DOHH2 (cell line): ENCODE measurements around the gene ZBTB24.
A peak's percentile ranks its signal among the peaks of the same experiment; 100 is the strongest.

Experiments used
- H3F3A ChIP-seq: fragments of 200-600 bp; sonication (generic), shearing (Covaris generic); 2 replicates; pipeline ENCODE4 v1.6.0; 2016; ENCODE audit warnings: antibody characterized with exemption, mild to moderate bottlenecking; ENCODE audit not compliant: control insufficient read depth, insufficient read depth
- H3K27ac ChIP-seq: fragments of 200-600 bp; sonication (generic); 2 replicates; pipeline ENCODE4 v1.5.1; 2014; ENCODE audit warnings: low read depth, mild to moderate bottlenecking, low read length, moderate library complexity
- H3K27me3 ChIP-seq: fragments of 200-600 bp; sonication (generic); 2 replicates; pipeline ENCODE4 v1.6.1; 2014; ENCODE audit warnings: mild to moderate bottlenecking, low read length, mixed read lengths; ENCODE audit not compliant: control insufficient read depth
- H3K36me3 ChIP-seq: fragments of 200-600 bp; sonication (generic); 2 replicates; pipeline ENCODE4 v1.6.1; 2014; ENCODE audit warnings: mild to moderate bottlenecking, low read length, moderate library complexity, mixed read lengths; ENCODE audit not compliant: control insufficient read depth
- H3K4me1 ChIP-seq: fragments of 200-600 bp; sonication (generic); 2 replicates; pipeline ENCODE4 v1.6.1; 2014; ENCODE audit warnings: mild to moderate bottlenecking, low read length, mixed read lengths; ENCODE audit not compliant: control insufficient read depth
- H3K4me2 ChIP-seq: fragments of 200-600 bp; sonication (generic); 2 replicates; pipeline ENCODE4 v1.6.0; 2014; ENCODE audit warnings: mild to moderate bottlenecking, low read length, moderate library complexity
- H3K4me3 ChIP-seq: fragments of 200-600 bp; sonication (generic); 2 replicates; pipeline ENCODE4 v1.5.1; 2014; ENCODE audit warnings: mild to moderate bottlenecking, low read length, mixed read lengths
- H3K79me2 ChIP-seq: fragments of 200-600 bp; sonication (generic); 2 replicates; pipeline ENCODE4 v1.6.1; 2014; ENCODE audit warnings: mild to moderate bottlenecking, low read length, mixed read lengths; ENCODE audit not compliant: control insufficient read depth
- H3K9me2 ChIP-seq: fragments of 200-600 bp; sonication (generic); replicated peaks from 2 replicates; pipeline ENCODE4 v1.6.1; 2014; ENCODE audit warnings: mild to moderate bottlenecking, low read length, mixed read lengths; ENCODE audit not compliant: control insufficient read depth
- H3K9me3 ChIP-seq: fragments of 200-600 bp; sonication (generic); 2 replicates; pipeline ENCODE4 v1.6.1; 2014; ENCODE audit warnings: antibody characterized with exemption, low read length, mixed read lengths; ENCODE audit not compliant: control insufficient read depth, insufficient read depth
- H4K20me1 ChIP-seq: fragments of 200-600 bp; sonication (generic); 2 replicates; pipeline ENCODE4 v1.6.0; 2014; ENCODE audit warnings: low read depth, mild to moderate bottlenecking, antibody characterized with exemption, low read length, moderate library complexity; ENCODE audit not compliant: control insufficient read depth, insufficient read depth
- EZH2phosphoT487 ChIP-seq: fragments of 200-600 bp; sonication (generic); IDR thresholded peaks from 2 replicates; pipeline ENCODE4 v1.6.1; 2017; ENCODE audit warnings: borderline replicate concordance, mild to moderate bottlenecking, antibody characterized with exemption, low read length, moderate library complexity, mixed read lengths
- TF ChIP-seq, protein P1 (sequence below): fragments of 200-600 bp; sonication (generic); IDR thresholded peaks from one replicate; pipeline ENCODE4 v1.5.1; 2014; ENCODE audit warnings: antibody characterized with exemption, mild to moderate bottlenecking, low read depth, low read length; ENCODE audit not compliant: poor library complexity, severe bottlenecking

The ZBTB24 gene

GRCh38 chr6:109450801-109451200 is 32.2 kb downstream of the ZBTB24 start:
- 0 out of 2 replicates have a peak, but pooled peaks cover 5% of the 10 kb centered on the region for H3F3A ChIP-seq
- H3K27me3 ChIP-seq: no peaks in the 10 kb centered on the region
- H3K79me2 ChIP-seq: peaks cover 14% of the 10 kb centered on the region
- peaks cover 55% of the 10 kb centered on the region for H3K36me3 ChIP-seq
- H3K9me3 ChIP-seq: no peaks in the 10 kb centered on the region
- H3K4me1 ChIP-seq: peaks cover 55% of the 10 kb centered on the region
- H3K4me3 ChIP-seq: no peak overlapping the region
- H3K9me2 ChIP-seq: no peaks in the 10 kb centered on the region
- H4K20me1 ChIP-seq: no peaks in the 10 kb centered on the region
- TF ChIP-seq, protein P1, sequence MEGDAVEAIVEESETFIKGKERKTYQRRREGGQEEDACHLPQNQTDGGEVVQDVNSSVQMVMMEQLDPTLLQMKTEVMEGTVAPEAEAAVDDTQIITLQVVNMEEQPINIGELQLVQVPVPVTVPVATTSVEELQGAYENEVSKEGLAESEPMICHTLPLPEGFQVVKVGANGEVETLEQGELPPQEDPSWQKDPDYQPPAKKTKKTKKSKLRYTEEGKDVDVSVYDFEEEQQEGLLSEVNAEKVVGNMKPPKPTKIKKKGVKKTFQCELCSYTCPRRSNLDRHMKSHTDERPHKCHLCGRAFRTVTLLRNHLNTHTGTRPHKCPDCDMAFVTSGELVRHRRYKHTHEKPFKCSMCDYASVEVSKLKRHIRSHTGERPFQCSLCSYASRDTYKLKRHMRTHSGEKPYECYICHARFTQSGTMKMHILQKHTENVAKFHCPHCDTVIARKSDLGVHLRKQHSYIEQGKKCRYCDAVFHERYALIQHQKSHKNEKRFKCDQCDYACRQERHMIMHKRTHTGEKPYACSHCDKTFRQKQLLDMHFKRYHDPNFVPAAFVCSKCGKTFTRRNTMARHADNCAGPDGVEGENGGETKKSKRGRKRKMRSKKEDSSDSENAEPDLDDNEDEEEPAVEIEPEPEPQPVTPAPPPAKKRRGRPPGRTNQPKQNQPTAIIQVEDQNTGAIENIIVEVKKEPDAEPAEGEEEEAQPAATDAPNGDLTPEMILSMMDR: no peak
- TF ChIP-seq EZH2phosphoT487: no peak
- no peak overlapping the region for H3K27ac ChIP-seq
- no peak overlapping the region for H3K4me2 ChIP-seq

GRCh38 chr6:109449795-109450673 is 33.0 kb downstream of the ZBTB24 start:
- H3K36me3 ChIP-seq: peaks cover 60% of the 10 kb centered on the region
- 0 out of 2 replicates have a peak, but pooled peaks cover 2% of the 10 kb centered on the region for H3F3A ChIP-seq
- no peaks in the 10 kb centered on the region for H3K9me3 ChIP-seq
- peak overlapping the region; percentile 1; the same call in 1 of the 2 replicates for H3K4me2 ChIP-seq
- H4K20me1 ChIP-seq: no peaks in the 10 kb centered on the region
- TF ChIP-seq, protein P1: no peak
- TF ChIP-seq EZH2phosphoT487: no peak
- no peaks in the 10 kb centered on the region for H3K27me3 ChIP-seq
- no peak overlapping the region for H3K4me3 ChIP-seq
- peaks cover 14% of the 10 kb centered on the region for H3K79me2 ChIP-seq
- no peak overlapping the region for H3K27ac ChIP-seq
- no peaks in the 10 kb centered on the region for H3K9me2 ChIP-seq
- H3K4me1 ChIP-seq: peaks cover 53% of the 10 kb centered on the region

DNA sequence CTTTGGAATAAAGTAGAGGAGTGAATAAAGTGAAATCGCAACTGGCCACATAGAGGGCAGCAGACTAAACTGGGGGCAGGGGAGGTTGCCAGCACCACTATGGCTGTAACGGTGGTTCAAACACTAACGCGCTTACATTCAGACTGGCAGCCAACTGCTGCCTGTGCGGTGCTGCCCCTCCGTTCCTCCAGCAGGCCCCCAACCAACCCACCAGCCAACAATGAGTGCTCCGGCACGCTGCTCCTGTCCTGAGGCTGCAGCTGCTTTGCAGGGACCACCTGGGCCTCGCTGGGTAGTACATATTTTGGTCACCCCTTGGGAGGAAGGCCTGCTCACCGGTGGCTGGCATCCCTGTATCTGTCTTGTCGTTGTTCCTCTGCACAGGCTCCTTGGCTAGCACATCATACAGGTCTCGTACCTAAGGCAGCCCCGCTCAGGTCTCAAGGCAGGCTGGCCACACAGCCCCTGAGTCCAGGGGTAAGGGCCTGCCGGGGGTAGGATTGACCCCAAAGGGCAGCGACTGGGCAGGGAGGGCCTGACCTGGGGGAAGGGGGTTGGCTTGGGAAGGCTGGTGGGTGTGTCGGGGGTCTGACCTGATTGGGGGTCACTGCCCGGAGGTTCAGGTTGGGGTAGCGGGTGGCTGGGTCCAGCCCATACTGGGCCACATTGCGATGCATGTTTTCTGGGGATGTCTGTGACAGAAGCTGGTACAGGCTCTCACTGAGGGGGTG is 33.8 kb downstream of the ZBTB24 start:
- H3K27ac ChIP-seq: no peak overlapping the region
- peaks cover 11% of the 10 kb centered on the region for H3K79me2 ChIP-seq
- TF ChIP-seq, protein P1: no peak
- peaks cover 47% of the 10 kb centered on the region for H3K4me1 ChIP-seq
- H3K9me2 ChIP-seq: no peaks in the 10 kb centered on the region
- H3K4me3 ChIP-seq: no peak overlapping the region
- no peaks in the 10 kb centered on the region for H3K27me3 ChIP-seq
- H3K9me3 ChIP-seq: no peaks in the 10 kb centered on the region
- H3F3A ChIP-seq: no peaks in the 10 kb centered on the region
- no peak overlapping the region for H3K4me2 ChIP-seq
- H4K20me1 ChIP-seq: no peaks in the 10 kb centered on the region
- H3K36me3 ChIP-seq: peaks cover 65% of the 10 kb centered on the region
